ENCODE results near the gene SORCS2.

Gene SORCS2

GRCh38 chr4:7341491-7342222, 149.3 kb downstream of the SORCS2 start:
- DNase-seq: no peak

GRCh38 chr4:7342223-7343080, 150.1 kb downstream of the SORCS2 start:
- no peak for DNase-seq

GRCh38 chr4:7343081-7343655, 150.8 kb downstream of the SORCS2 start:
- DNase-seq: no peak

GRCh38 chr4:7343950-7344349, 151.6 kb downstream of the SORCS2 start:
- DNase-seq: no peak

- no peak for DNase-seq
These were observed 152.4 kb downstream of the SORCS2 start for GRCh38 chr4:7344636-7345155.

GRCh38 chr4:7347981-7348380, 155.6 kb downstream of the SORCS2 start:
- DNase-seq: no peak

GRCh38 chr4:7348946-7349900, 156.9 kb downstream of the SORCS2 start:
- no peak for DNase-seq

GRCh38 chr4:7350396-7350795, 158.1 kb downstream of the SORCS2 start:
- no peak for DNase-seq

- DNase-seq: no peak
These were observed 158.7 kb downstream of the SORCS2 start for GRCh38 chr4:7351014-7351413.

GRCh38 chr4:7352486-7352885, 160.1 kb downstream of the SORCS2 start:
- DNase-seq: no peak

GRCh38 chr4:7353046-7353790, 160.9 kb downstream of the SORCS2 start:
- DNase-seq: no peak

GRCh38 chr4:7353846-7354610, 161.7 kb downstream of the SORCS2 start:
- no peak for DNase-seq

GRCh38 chr4:7354927-7355326, 162.6 kb downstream of the SORCS2 start:
- no peak for DNase-seq

- no peak for DNase-seq
These were observed 163.5 kb downstream of the SORCS2 start for GRCh38 chr4:7355795-7356194.

- DNase-seq: no peak
These were observed 164.5 kb downstream of the SORCS2 start for GRCh38 chr4:7356667-7357310.

GRCh38 chr4:7357323-7357722, 165.0 kb downstream of the SORCS2 start:
- DNase-seq: no peak

- no peak for DNase-seq
These were observed 165.9 kb downstream of the SORCS2 start for GRCh38 chr4:7358100-7358735.

GRCh38 chr4:7359400-7360062, 167.2 kb downstream of the SORCS2 start:
- DNase-seq: no peak

GRCh38 chr4:7360806-7361205, 168.5 kb downstream of the SORCS2 start:
- DNase-seq: no peak

Measured in effector CD4-positive, alpha-beta T cell (primary cell).